NCI-H2227 (cell line): ENCODE results near the gene EVA1A.

ENCODE experiments used
- DNase-seq: peaks from one replicate; lab custom pipeline; 2025; ENCODE audit not compliant: unreplicated experiment; lab: John Stamatoyannopoulos, UW

EVA1A gene

DNA sequence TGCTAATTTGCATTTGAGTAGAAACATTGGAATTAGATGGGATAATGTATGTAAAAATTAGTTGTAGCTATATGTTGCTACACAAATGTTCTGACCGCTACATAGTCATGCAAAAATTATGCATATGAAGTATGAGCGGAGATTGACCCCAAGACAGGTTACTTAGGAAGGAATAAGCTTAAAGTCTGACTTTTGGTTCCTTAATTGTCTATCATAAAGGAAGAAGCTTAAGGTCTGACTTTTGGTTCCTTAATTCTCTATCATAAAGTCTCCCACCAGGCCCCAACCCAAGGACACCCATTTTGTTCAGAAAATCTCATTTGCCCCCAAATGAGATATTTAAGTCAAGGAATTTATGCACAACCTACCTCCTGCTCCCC, 106.5 kb downstream of the EVA1A start:
- DNase-seq: no peak

DNA sequence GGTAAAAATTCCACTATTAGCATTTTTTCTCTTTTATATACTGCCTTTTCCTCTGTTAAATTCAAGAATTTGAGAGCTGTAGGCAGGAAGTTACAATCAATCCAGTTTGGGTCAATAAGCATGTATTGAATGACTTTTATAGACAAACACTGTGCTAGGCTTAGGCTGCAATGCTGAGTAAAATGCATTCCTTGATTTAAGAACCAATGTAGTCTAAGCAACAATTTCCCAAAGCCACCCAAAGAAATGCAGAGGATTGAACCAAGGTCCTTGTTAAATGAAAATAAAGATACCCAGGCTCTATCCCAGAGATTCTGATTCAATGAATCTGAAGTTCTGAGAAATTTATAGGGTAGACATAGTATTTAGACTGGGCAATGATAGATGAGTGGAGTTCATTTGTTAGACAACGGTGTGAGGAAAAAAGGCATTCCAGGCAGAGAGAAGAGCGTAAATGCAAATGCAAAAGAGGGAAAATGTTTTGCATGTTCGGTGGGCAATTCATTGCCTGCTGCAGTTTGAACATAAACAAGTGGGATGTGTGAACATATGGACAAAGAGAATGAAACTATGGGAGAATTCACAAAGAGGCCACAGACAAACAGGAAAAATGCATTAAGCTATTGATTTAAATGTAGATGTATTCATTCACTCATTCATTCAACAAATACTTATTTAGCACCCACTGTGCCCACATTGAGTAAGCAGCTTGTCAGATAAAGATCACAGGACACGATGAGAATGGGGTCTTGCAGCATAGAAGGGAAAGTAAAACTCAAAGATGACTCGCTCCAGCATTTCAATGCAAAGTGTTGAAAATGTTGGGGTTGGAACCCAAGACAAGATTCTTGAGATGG, 107.1 kb downstream of the EVA1A start:
- no peak for DNase-seq

DNA sequence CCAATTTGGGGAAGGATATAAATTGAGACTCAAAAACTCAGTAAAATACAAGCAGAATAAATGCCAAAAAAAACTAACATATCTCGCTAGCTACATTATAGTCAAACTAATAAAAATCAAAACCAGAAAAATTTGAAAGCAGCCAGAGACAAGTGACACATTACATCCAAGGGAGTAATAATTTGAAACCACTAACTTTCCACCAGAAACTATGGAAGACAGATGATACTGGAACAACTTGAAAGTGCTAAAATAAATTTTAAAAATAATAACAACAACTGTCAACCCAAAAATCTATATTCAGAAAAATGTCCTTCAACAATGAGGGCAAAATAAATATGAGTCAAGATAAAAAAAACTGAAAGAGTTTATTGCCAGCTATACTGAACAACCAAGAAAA, 110.7 kb downstream of the EVA1A start:
- no peak for DNase-seq

DNA sequence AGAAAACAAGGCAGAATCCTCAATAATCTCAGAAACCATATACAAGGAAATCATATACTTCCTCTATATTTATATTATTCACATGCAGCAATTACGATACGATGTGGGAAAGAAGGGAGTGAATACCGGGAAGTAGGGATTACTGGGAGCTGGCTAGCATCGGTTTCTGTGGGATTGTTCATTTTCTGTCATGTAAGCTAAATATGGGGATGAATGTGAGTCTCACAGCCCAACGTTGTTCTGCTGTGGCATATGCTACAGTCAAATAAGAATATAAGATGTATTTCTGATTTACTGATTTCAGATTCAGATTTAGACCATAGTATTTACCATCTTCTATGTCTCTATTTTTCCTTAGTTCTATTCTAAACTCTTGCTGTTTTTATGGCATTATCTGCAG, 113.6 kb downstream of the EVA1A start:
- no peak for DNase-seq
